SK-N-SH (cell line): Measurements from ENCODE around the gene LRRC17. TPM values are rescaled to one million over a fixed set of nuclear protein-coding genes. Genes with fewer than 3 reads are reported as not detected.
"Not testable (repeated sequence)": the region's sequence is repeated elsewhere in the genome, so short reads cannot be mapped to it uniquely, and the experiment has no call there.

Experiments
- CTCF ChIA-PET: fragments of 300-600, 350-600 bp; formaldehyde crosslinking; extraction: SDS; loops from one replicate; lab custom pipeline; 2021; lab: Yijun Ruan, JAX
- POLR2A ChIA-PET: fragments of 350-600 bp; sonication (Branson Sonifier 250); formaldehyde crosslinking; extraction: SDS; loops from one replicate; lab custom pipeline; 2020; ENCODE audit warnings: antibody characterized with exemption, inconsistent platforms; lab: Yijun Ruan, JAX
- DNase-seq: peaks from one replicate; pipeline ENCODE4 v3.0.0; 2012
- H2AFZ ChIP-seq: fragments of 200-600 bp; sonication (generic); 2 replicates; pipeline ENCODE4 v1.8.1; 2016; ENCODE audit warnings: antibody characterized with exemption, mild to moderate bottlenecking, low read depth
- H3F3A ChIP-seq: fragments of 200-600 bp; sonication (generic); replicated peaks from 2 replicates; pipeline ENCODE3; 2016; ENCODE audit warnings: antibody characterized with exemption, mild to moderate bottlenecking; ENCODE audit not compliant: insufficient read depth
- H3K27ac ChIP-seq, 2 experiments: fragments of 200-500 bp in 1 of 2; fragments of 200-600 bp in 1 of 2; sonication (Bioruptor generic) in 1 of 2; sonication (generic), shearing (Covaris generic) in 1 of 2; 2 replicates each; pipeline versions ENCODE4 v1.5.1 to v1.6.1; 2014 to 2016; ENCODE audit warnings: low read depth in 2 of 2, inconsistent platforms in 1 of 2, low read length in 1 of 2, mild to moderate bottlenecking in 1 of 2, mixed read lengths in 1 of 2
- H3K27me3 ChIP-seq: fragments of 200-600 bp; sonication (generic), shearing (Covaris generic); 2 replicates; pipeline ENCODE4 v1.6.1; 2016; ENCODE audit warnings: mixed run types; ENCODE audit not compliant: insufficient read depth
- H3K36me3 ChIP-seq, 2 experiments: fragments of 200-500 bp in 1 of 2; fragments of 200-600 bp in 1 of 2; sonication (Bioruptor generic) in 1 of 2; sonication (generic) in 1 of 2; replicated peaks in 1 of 2; 2 replicates each; pipeline versions ENCODE3 to v1.5.1; 2014 to 2016; ENCODE audit warnings: low read length in 1 of 2, mild to moderate bottlenecking in 1 of 2; ENCODE audit not compliant: insufficient read depth in 2 of 2, control insufficient read depth in 1 of 2
- H3K4me1 ChIP-seq, 2 experiments: fragments of 200-500 bp in 1 of 2; fragments of 200-600 bp in 1 of 2; sonication (Bioruptor generic) in 1 of 2; sonication (generic), shearing (Covaris generic) in 1 of 2; 2 replicates each; pipeline versions ENCODE4 v1.5.1 to v1.6.1; 2014 to 2016; ENCODE audit warnings: low read depth in 1 of 2, low read length in 1 of 2, mixed run types in 1 of 2; ENCODE audit not compliant: insufficient read depth in 2 of 2, control insufficient read depth in 1 of 2
- H3K4me2 ChIP-seq: fragments of 200-600 bp; sonication (generic), shearing (Covaris generic); 2 replicates; pipeline ENCODE4 v1.6.1; 2017; ENCODE audit warnings: mixed run types
- H3K4me3 ChIP-seq, 2 experiments: fragments of 200-500 bp in 1 of 2; fragments of 200-600 bp in 1 of 2; sonication (Bioruptor generic) in 1 of 2; sonication (generic), shearing (Covaris generic) in 1 of 2; 2 replicates each; pipeline versions ENCODE4 v1.5.1 to v1.8.1; 2014 to 2016; ENCODE audit warnings: low read depth in 2 of 2, inconsistent platforms in 1 of 2, low read length in 1 of 2, mild to moderate bottlenecking in 1 of 2, mixed read lengths in 1 of 2, moderate library complexity in 1 of 2
- H3K79me2 ChIP-seq: fragments of 200-600 bp; sonication (generic); 2 replicates; pipeline ENCODE4 v1.8.1; 2017; ENCODE audit warnings: mild to moderate bottlenecking; ENCODE audit not compliant: insufficient read depth
- H3K9ac ChIP-seq: fragments of 200-600 bp; sonication (generic); 2 replicates; pipeline ENCODE4 v1.6.1; 2017; ENCODE audit warnings: mixed run types
- H3K9me2 ChIP-seq: fragments of 200-600 bp; sonication (generic); 2 replicates; pipeline ENCODE4 v1.6.1; 2017; ENCODE audit warnings: mixed run types
- H3K9me3 ChIP-seq: fragments of 200-600 bp; sonication (generic); 2 replicates; pipeline ENCODE4 v1.6.1; 2017; ENCODE audit warnings: mixed run types, mild to moderate bottlenecking, moderate library complexity
- H4K20me1 ChIP-seq: fragments of 200-600 bp; sonication (generic); 2 replicates; pipeline ENCODE4 v1.6.1; 2017; ENCODE audit warnings: mild to moderate bottlenecking, mixed run types; ENCODE audit not compliant: insufficient read depth
- GABPA ChIP-seq: IDR thresholded peaks from 2 replicates; pipeline ENCODE4 v1.4.0; 2012; ENCODE audit warnings: low read depth, mild to moderate bottlenecking
- MXI1 ChIP-seq: IDR thresholded peaks from 2 replicates; pipeline ENCODE4 v1.6.1; 2012; ENCODE audit warnings: mild to moderate bottlenecking, low read depth, low read length, improper control_type of control experiment
- RFX5 ChIP-seq: IDR thresholded peaks from 2 replicates; pipeline ENCODE4 v1.6.1; 2012; ENCODE audit warnings: mild to moderate bottlenecking, improper control_type of control experiment, low read length
- RXRA ChIP-seq: IDR thresholded peaks from 2 replicates; pipeline ENCODE4 v1.4.0; 2012; ENCODE audit warnings: low read depth, mild to moderate bottlenecking, borderline replicate concordance
- SMC3 ChIP-seq: IDR thresholded peaks from 2 replicates; pipeline ENCODE4 v1.6.1; 2012; ENCODE audit warnings: low read depth, low read length, improper control_type of control experiment
- TAF1 ChIP-seq: IDR thresholded peaks from 2 replicates; pipeline ENCODE4 v1.6.1; 2012; ENCODE audit warnings: low read depth, mild to moderate bottlenecking, low read length, moderate library complexity, borderline replicate concordance
- TEAD4 ChIP-seq: IDR thresholded peaks from 2 replicates; pipeline ENCODE4 v1.4.0; 2012; ENCODE audit warnings: mild to moderate bottlenecking, borderline replicate concordance; ENCODE audit not compliant: insufficient read depth
- WGBS: methylation state at CpG from one replicate; pipeline ENCODE4 v1.1.6; 2017; ENCODE audit warnings: low lambda C conversion rate; 5-methylcytosine and 5-hydroxymethylcytosine counted together
- polyA plus RNA-seq, 3 experiments: library from polyadenylated mRNA; depleted of rRNA; stranded (reverse); fragments of >200 nt; gene quantifications; 2 replicates each; pipeline ENCODE4 v1.2.3, GENCODE V29; 2012
- TF ChIP-seq, protein P1 (sequence below): IDR thresholded peaks from 2 replicates; pipeline ENCODE4; 2012
- TF ChIP-seq, protein P2 (sequence below): IDR thresholded peaks from 2 replicates; pipeline ENCODE4 v1.6.1; 2012; ENCODE audit warnings: mild to moderate bottlenecking, low read depth, low read length, moderate library complexity

Gene LRRC17
- polyA plus RNA-seq, 1 of the 3 experiments (the other 2 are of a cell fraction): 101 TPM

DNA sequence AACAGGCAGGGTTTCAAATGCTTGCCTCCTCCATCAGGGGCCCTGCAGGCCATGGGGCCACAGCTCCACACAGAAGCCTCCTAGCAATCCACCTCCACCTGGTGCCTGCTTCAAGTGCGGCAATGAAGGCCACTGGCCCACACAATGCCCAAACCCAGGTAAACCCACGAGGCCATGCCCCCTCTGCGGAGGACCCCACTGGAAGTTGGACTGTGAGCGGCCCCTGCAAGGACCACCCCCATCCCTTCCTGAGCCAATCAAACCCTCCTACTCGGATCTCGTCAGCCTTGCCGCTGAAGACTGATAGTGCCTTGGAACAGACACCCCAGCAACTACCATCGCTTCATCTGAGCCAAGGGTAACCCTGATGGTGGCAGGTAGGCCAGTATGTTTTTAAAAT lies 63.1 kb downstream of the LRRC17 start:
- Histone ChIP-seq H3K9me3 (no peaks in the 10 kb centered on the region), H3K4me3 (no peak overlapping the region), H3F3A (no peaks in the 10 kb centered on the region), H3K9ac (no peak overlapping the region), H4K20me1 (no peaks in the 10 kb centered on the region), H3K36me3 (peaks cover 0 to 5% of the 10 kb centered on the region in 2 experiments), H3K27me3 (no peaks in the 10 kb centered on the region), H3K4me2 (no peak overlapping the region), H2AFZ (no peak overlapping the region), H3K79me2 (no peaks in the 10 kb centered on the region), H3K4me1 (no peaks in the 10 kb centered on the region), H3K27ac (no peak overlapping the region), H3K9me2 (no peaks in the 10 kb centered on the region)
- WGBS: 79% methylated on average over 6 of the region's 8 CpGs
- TF ChIP-seq RXRA (no peak), MXI1 (no peak), GABPA (no peak), TAF1 (no peak), SMC3 (no peak)
- TF ChIP-seq, protein P1, sequence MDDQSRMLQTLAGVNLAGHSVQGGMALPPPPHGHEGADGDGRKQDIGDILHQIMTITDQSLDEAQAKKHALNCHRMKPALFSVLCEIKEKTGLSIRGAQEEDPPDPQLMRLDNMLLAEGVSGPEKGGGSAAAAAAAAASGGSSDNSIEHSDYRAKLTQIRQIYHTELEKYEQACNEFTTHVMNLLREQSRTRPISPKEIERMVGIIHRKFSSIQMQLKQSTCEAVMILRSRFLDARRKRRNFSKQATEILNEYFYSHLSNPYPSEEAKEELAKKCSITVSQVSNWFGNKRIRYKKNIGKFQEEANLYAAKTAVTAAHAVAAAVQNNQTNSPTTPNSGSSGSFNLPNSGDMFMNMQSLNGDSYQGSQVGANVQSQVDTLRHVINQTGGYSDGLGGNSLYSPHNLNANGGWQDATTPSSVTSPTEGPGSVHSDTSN: no peak
- POLR2A ChIA-PET: no interaction called here
- CTCF ChIA-PET: no interaction called here
- DNase-seq: no peak

DNA sequence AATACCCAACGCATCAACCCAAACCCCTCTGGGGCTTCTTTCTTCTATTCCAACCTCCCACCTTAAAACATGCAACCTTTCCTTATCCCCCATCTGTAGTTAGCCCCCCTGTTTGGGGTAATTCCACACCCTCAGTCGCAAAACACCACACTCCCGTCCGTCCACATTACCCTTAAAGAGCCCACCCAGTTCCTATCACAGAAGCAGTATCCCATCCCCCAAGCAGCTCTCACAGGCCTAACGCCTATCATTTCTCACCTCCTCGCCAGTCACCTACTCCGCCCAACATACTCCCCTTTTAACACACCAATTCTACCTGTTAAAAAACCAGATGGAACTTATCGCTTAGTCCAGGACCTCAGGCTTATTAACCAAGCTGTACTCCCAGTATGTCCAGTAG lies 63.7 kb downstream of the LRRC17 start:
- ChIA-PET CTCF (no interaction called here), POLR2A (no interaction called here)
- TF ChIP-seq TEAD4 (no peak), GABPA (no peak), RFX5 (no peak)
- TF ChIP-seq, protein P2, sequence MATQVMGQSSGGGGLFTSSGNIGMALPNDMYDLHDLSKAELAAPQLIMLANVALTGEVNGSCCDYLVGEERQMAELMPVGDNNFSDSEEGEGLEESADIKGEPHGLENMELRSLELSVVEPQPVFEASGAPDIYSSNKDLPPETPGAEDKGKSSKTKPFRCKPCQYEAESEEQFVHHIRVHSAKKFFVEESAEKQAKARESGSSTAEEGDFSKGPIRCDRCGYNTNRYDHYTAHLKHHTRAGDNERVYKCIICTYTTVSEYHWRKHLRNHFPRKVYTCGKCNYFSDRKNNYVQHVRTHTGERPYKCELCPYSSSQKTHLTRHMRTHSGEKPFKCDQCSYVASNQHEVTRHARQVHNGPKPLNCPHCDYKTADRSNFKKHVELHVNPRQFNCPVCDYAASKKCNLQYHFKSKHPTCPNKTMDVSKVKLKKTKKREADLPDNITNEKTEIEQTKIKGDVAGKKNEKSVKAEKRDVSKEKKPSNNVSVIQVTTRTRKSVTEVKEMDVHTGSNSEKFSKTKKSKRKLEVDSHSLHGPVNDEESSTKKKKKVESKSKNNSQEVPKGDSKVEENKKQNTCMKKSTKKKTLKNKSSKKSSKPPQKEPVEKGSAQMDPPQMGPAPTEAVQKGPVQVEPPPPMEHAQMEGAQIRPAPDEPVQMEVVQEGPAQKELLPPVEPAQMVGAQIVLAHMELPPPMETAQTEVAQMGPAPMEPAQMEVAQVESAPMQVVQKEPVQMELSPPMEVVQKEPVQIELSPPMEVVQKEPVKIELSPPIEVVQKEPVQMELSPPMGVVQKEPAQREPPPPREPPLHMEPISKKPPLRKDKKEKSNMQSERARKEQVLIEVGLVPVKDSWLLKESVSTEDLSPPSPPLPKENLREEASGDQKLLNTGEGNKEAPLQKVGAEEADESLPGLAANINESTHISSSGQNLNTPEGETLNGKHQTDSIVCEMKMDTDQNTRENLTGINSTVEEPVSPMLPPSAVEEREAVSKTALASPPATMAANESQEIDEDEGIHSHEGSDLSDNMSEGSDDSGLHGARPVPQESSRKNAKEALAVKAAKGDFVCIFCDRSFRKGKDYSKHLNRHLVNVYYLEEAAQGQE: no peak
- Histone ChIP-seq H3K9me3 (no peaks in the 10 kb centered on the region), H3K9ac (no peak overlapping the region), H2AFZ (no peak overlapping the region), H3K4me3 (no peak overlapping the region), H3F3A (no peaks in the 10 kb centered on the region), H4K20me1 (no peaks in the 10 kb centered on the region), H3K4me1 (no peaks in the 10 kb centered on the region), H3K4me2 (no peak overlapping the region), H3K79me2 (no peaks in the 10 kb centered on the region), H3K36me3 (peaks cover 0 to 5% of the 10 kb centered on the region in 2 experiments), H3K27ac (no peak overlapping the region), H3K27me3 (no peaks in the 10 kb centered on the region), H3K9me2 (no peaks in the 10 kb centered on the region)
- 97% methylated on average over 8 of the region's 8 CpGs for WGBS
- no peak for DNase-seq

DNA sequence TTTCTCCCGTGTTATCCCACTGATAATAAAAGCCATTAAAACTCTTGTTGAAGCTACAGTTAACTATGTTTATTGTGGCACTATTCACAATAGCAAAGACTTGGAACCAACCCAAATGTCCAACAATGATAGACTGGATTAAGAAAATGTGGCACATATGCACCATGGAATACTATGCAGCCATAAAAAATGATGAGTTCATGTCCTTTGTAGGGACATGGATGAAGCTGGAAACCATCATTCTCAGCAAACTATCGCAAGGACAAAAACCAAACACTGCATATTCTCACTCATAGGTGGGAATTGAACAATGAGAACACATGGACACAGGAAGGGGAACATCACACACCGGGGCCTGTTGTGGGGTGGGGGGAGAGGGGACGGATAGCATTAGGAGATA lies 64.8 kb downstream of the LRRC17 start:
- H4K20me1 ChIP-seq, H3K4me1 ChIP-seq, CTCF ChIA-PET, H3K27me3 ChIP-seq, H2AFZ ChIP-seq, H3K4me2 ChIP-seq, H3K79me2 ChIP-seq, H3K9ac ChIP-seq, H3K36me3 ChIP-seq, DNase-seq, H3K9me2 ChIP-seq, H3F3A ChIP-seq, H3K4me3 ChIP-seq, H3K9me3 ChIP-seq, POLR2A ChIA-PET: not testable (repeated sequence)
- WGBS: 92% methylated on average over 4 of the region's 4 CpGs
- H3K27ac ChIP-seq: peak overlapping the region in 1 of 2 experiments; percentile 65; a peak in 2 of 4 replicates
